ENCODE measurements around the gene SGIP1. TPM values are rescaled to one million over a fixed set of nuclear protein-coding genes. Genes with fewer than 3 reads are reported as not detected.

The SGIP1 gene
- total and polyA plus RNA-seq, 2 of the 8 experiments (the other 6 are each of a cell fraction or from before 2014, with no cell fraction given) = 1.4 to 2.1 TPM

- Histone ChIP-seq H2BK5ac (ENCODE audit: low read depth, low read length) (no peak overlapping the region), H3K9me3 (ENCODE audit: insufficient read depth in 2 of 2, low read depth in 1 of 2, low read length in 1 of 2) (no peaks in the 10 kb centered on the region), H3K27ac (ENCODE audit: low read depth, low read length) (no peak overlapping the region), H4K20me1 (replicated peaks in 1 of 2; ENCODE audit: control insufficient read depth in 1 of 2, insufficient read depth in 2 of 2, low read length in 2 of 2) (no peaks in the 10 kb centered on the region), H3K79me1 (ENCODE audit: low read depth, low read length) (no peaks in the 10 kb centered on the region), H3K14ac (ENCODE audit: insufficient read length) (no peak overlapping the region), H3K23me2 (ENCODE audit: low read depth, low read length) (peaks cover 7% of the 10 kb centered on the region), H3K27me3 (replicated peaks in 1 of 4; ENCODE audit: control insufficient read depth in 3 of 4, extremely low read depth in 1 of 4, insufficient read depth in 3 of 4, low read length in 3 of 4) (peaks cover 0 to 4% (median 0%) of the 10 kb centered on the region in 4 experiments; a peak in 2 of 7 replicates), H3K18ac (ENCODE audit: extremely low read depth, low read length) (no peak overlapping the region), H4K91ac (replicated peaks; ENCODE audit: insufficient read length, low read length) (no peak overlapping the region), H4K8ac (ENCODE audit: extremely low read depth, insufficient read depth, low read length) (no peak overlapping the region), H4K5ac (ENCODE audit: insufficient read length, low read depth, low read length) (no peak overlapping the region), H2AFZ (ENCODE audit: low read length) (no peak overlapping the region), H2AK5ac (ENCODE audit: low read depth, low read length) (no peak overlapping the region), H3K4me2 (ENCODE audit: insufficient read depth in 1 of 2, low read depth in 2 of 2, low read length in 2 of 2) (no peak overlapping the region), H3K4me1 (replicated peaks in 1 of 4; ENCODE audit: control insufficient read depth in 3 of 4, insufficient read depth in 4 of 4, low read length in 3 of 4) (peaks cover 0 to 4% (median 1%) of the 10 kb centered on the region in 4 experiments; a peak in 1 of 7 replicates), H3K4ac (replicated peaks; ENCODE audit: insufficient read length, low read depth, low read length) (no peak overlapping the region), H3K79me2 (ENCODE audit: control insufficient read depth in 1 of 2, insufficient read depth in 2 of 2, low read length in 2 of 2) (no peaks in the 10 kb centered on the region), H3K9ac (replicated peaks in 1 of 4; ENCODE audit: extremely low read depth in 1 of 4, low read depth in 3 of 4, low read length in 3 of 4) (no peak overlapping the region), H2BK15ac (ENCODE audit: low read length) (no peak overlapping the region), H3K4me3 (ENCODE audit: extremely low read depth in 1 of 4, insufficient read depth in 2 of 4, low read depth in 3 of 4, low read length in 4 of 4) (no peak overlapping the region), H3K56ac (replicated peaks; ENCODE audit: insufficient read length, low read depth, low read length) (no peak overlapping the region), H3K23ac (ENCODE audit: insufficient read length) (no peak overlapping the region), H2BK12ac (ENCODE audit: low read depth, low read length) (no peak overlapping the region), H3K36me3 (ENCODE audit: control insufficient read depth in 2 of 4, insufficient read depth in 4 of 4, low read length in 3 of 4) (no peaks in the 10 kb centered on the region), H2BK20ac (ENCODE audit: low read length) (no peak overlapping the region), H2BK120ac (replicated peaks; ENCODE audit: low read depth, low read length) (no peak overlapping the region)
- ChIA-PET CTCF (ENCODE audit: partially characterized antibody) (no interaction called here), POLR2A (ENCODE audit: partially characterized antibody) (no interaction called here)
- WGBS, 2 experiments (ENCODE audit: extremely low coverage in 1 of 2, insufficient coverage in 1 of 2, insufficient read length in 1 of 2, insufficient replicate concordance in 2 of 2, low coverage in 1 of 2, low lambda C conversion rate in 2 of 2, missing lambda C conversion rate in 1 of 2) = 63% methylated on average over 1 of the region's 1 CpG; no CpG with 5 or more reads in 1 of the 2 experiments
- DNase-seq (ENCODE audit: low read depth in 1 of 2, low spot score in 2 of 2) = no peak
- TF ChIP-seq SP4 (IDR thresholded peaks at IDR 0.05; ENCODE audit: low read length) = no peak
- TF ChIP-seq CBX5 (IDR thresholded peaks at IDR 0.05; ENCODE audit: low read depth, low read length) = no peak
- no peak for TF ChIP-seq USF2 (IDR thresholded peaks at IDR 0.05; ENCODE audit: low read length)
- TF ChIP-seq CBX8 (IDR thresholded peaks at IDR 0.05; ENCODE audit: borderline replicate concordance, low read depth, low read length) = no peak
- TF ChIP-seq BACH1 (IDR thresholded peaks at IDR 0.05; ENCODE audit: low read length) = no peak
- FAIRE-seq = no peak
Observed at GRCh38 chr1:66747501-66747900, 213.5 kb downstream of the SGIP1 start.
